ENCODE results near the gene FAM181B.

GRCh38 chr11:82752801-82753200 is 19.1 kb upstream of the FAM181B start:
- TF ChIP-seq POLR2AphosphoS5 (IDR thresholded peaks at IDR 0.05; ENCODE audit: borderline replicate concordance, low read depth, low read length) (no peak), EZH2 (IDR thresholded peaks at IDR 0.05) (no peak)

Data from SK-N-MC (cell line).